Dendritic cell treated with granulocyte-macrophage colony-stimulating factor and Interleukin-4, amounts not matched to agents 40 ng/mL and 50 ng/mL, for 4 days (primary cell): ENCODE data around the gene TNFRSF21.

Source experiments
- H3K27ac Mint-ChIP-seq: one replicate; pipeline ENCODE4 v1.8.0; 2022; ENCODE audit warnings: mild to moderate bottlenecking, mixed read lengths
- H3K27me3 Mint-ChIP-seq: one replicate; pipeline ENCODE4 v1.8.0; 2022; ENCODE audit warnings: mild to moderate bottlenecking, mixed read lengths
- H3K36me3 Mint-ChIP-seq: one replicate; pipeline ENCODE4 v1.8.0; 2022; ENCODE audit warnings: low read depth, mixed read lengths
- H3K4me1 Mint-ChIP-seq: one replicate; pipeline ENCODE4 v1.8.0; 2022; ENCODE audit warnings: low read depth, mixed read lengths
- H3K4me3 Mint-ChIP-seq: one replicate; pipeline ENCODE4 v1.8.0; 2022; ENCODE audit warnings: mild to moderate bottlenecking, moderate library complexity, mixed read lengths
- H3K9me3 Mint-ChIP-seq: one replicate; pipeline ENCODE4 v1.8.0; 2022; ENCODE audit warnings: mixed read lengths
- intact Hi-C: fragments of 100-400 bp; cut with micrococcal nuclease; formaldehyde crosslinking; loops from one replicate; pipeline ENCODE4 v1.15.0; 2022

The TNFRSF21 gene

GRCh38 chr6:47247227-47247797 is 62.4 kb downstream of the TNFRSF21 start:
- Mint-ChIP-seq H3K9me3 (no peaks in the 10 kb centered on the region), H3K36me3 (no peaks in the 10 kb centered on the region), H3K4me3 (no peak overlapping the region), H3K4me1 (peaks cover 31% of the 10 kb centered on the region), H3K27ac (peak overlapping the region; percentile 78), H3K27me3 (peaks cover 6% of the 10 kb centered on the region)
- intact Hi-C loops, result no loop called here

GRCh38 chr6:47246551-47246950 is 63.2 kb downstream of the TNFRSF21 start:
- H3K27me3 Mint-ChIP-seq, result peaks cover 4% of the 10 kb centered on the region
- H3K36me3 Mint-ChIP-seq, result no peaks in the 10 kb centered on the region
- H3K4me1 Mint-ChIP-seq, result peaks cover 39% of the 10 kb centered on the region
- no peak overlapping the region for H3K4me3 Mint-ChIP-seq
- no peaks in the 10 kb centered on the region for H3K9me3 Mint-ChIP-seq
- peak overlapping the region; percentile 78 for H3K27ac Mint-ChIP-seq
- intact Hi-C loops, result no loop called here

GRCh38 chr6:47245745-47246371 is 63.8 kb downstream of the TNFRSF21 start:
- intact Hi-C loops, result no loop called here
- no peaks in the 10 kb centered on the region for H3K9me3 Mint-ChIP-seq
- H3K27ac Mint-ChIP-seq, result peak overlapping the region; percentile 41
- H3K36me3 Mint-ChIP-seq, result no peaks in the 10 kb centered on the region
- H3K27me3 Mint-ChIP-seq, result peaks cover 4% of the 10 kb centered on the region
- H3K4me1 Mint-ChIP-seq, result peaks cover 39% of the 10 kb centered on the region
- no peak overlapping the region for H3K4me3 Mint-ChIP-seq

- no peak overlapping the region for H3K4me3 Mint-ChIP-seq
- peaks cover 4% of the 10 kb centered on the region for H3K27me3 Mint-ChIP-seq
- H3K9me3 Mint-ChIP-seq, result no peaks in the 10 kb centered on the region
- H3K36me3 Mint-ChIP-seq, result no peaks in the 10 kb centered on the region
- H3K27ac Mint-ChIP-seq, result peak overlapping the region; percentile 63
- peaks cover 55% of the 10 kb centered on the region for H3K4me1 Mint-ChIP-seq
- intact Hi-C loops, result loop anchor here (5.0 kb wide), 2 partner anchors 65 to 80 kb away; partner anchors contain the start of gene TNFRSF21
These were observed 67.0 kb downstream of the TNFRSF21 start for GRCh38 chr6:47242483-47243386.

GRCh38 chr6:47241742-47242482 is 67.8 kb downstream of the TNFRSF21 start:
- Mint-ChIP-seq H3K27ac (peak overlapping the region; percentile 63), H3K4me3 (no peak overlapping the region), H3K9me3 (no peaks in the 10 kb centered on the region), H3K27me3 (peaks cover 4% of the 10 kb centered on the region), H3K4me1 (peaks cover 52% of the 10 kb centered on the region), H3K36me3 (no peaks in the 10 kb centered on the region)
- intact Hi-C loops, result loop anchor here (5.0 kb wide), 2 partner anchors 65 to 80 kb away; partner anchors contain the start of gene TNFRSF21

- Mint-ChIP-seq H3K9me3 (no peaks in the 10 kb centered on the region), H3K27ac (no peak overlapping the region), H3K4me1 (peaks cover 57% of the 10 kb centered on the region), H3K36me3 (no peaks in the 10 kb centered on the region), H3K4me3 (no peak overlapping the region), H3K27me3 (peaks cover 4% of the 10 kb centered on the region)
- intact Hi-C loops, result loop anchor here (5.0 kb wide), 2 partner anchors 67 to 78 kb away; partner anchors contain the start of gene TNFRSF21
These were observed 69.3 kb downstream of the TNFRSF21 start for GRCh38 chr6:47240277-47240890.

- Mint-ChIP-seq H3K36me3 (no peaks in the 10 kb centered on the region), H3K4me1 (peaks cover 59% of the 10 kb centered on the region), H3K27ac (peak overlapping the region; percentile 47), H3K4me3 (no peak overlapping the region), H3K9me3 (no peaks in the 10 kb centered on the region), H3K27me3 (peaks cover 6% of the 10 kb centered on the region)
- intact Hi-C loops, result loop anchor here (10.0 kb wide), 1 partner anchor 105 kb away; no protein-coding TSS in a partner anchor
These were observed 70.2 kb downstream of the TNFRSF21 start for GRCh38 chr6:47239546-47239945.

- H3K4me1 Mint-ChIP-seq, result peaks cover 58% of the 10 kb centered on the region
- H3K27me3 Mint-ChIP-seq, result peaks cover 9% of the 10 kb centered on the region
- H3K4me3 Mint-ChIP-seq, result no peak overlapping the region
- H3K9me3 Mint-ChIP-seq, result no peaks in the 10 kb centered on the region
- no peaks in the 10 kb centered on the region for H3K36me3 Mint-ChIP-seq
- no peak overlapping the region for H3K27ac Mint-ChIP-seq
- intact Hi-C loops, result loop anchor here (10.0 kb wide), 1 partner anchor 104 kb away; no protein-coding TSS in a partner anchor
These were observed 71.2 kb downstream of the TNFRSF21 start for GRCh38 chr6:47238456-47238995.

- H3K4me3 Mint-ChIP-seq, result no peak overlapping the region
- H3K27me3 Mint-ChIP-seq, result peaks cover 11% of the 10 kb centered on the region
- no peak overlapping the region for H3K27ac Mint-ChIP-seq
- intact Hi-C loops, result loop anchor here (10.0 kb wide), 1 partner anchor 102 kb away; no protein-coding TSS in a partner anchor
- H3K4me1 Mint-ChIP-seq, result peaks cover 60% of the 10 kb centered on the region
- H3K9me3 Mint-ChIP-seq, result no peaks in the 10 kb centered on the region
- no peaks in the 10 kb centered on the region for H3K36me3 Mint-ChIP-seq
These were observed 72.5 kb downstream of the TNFRSF21 start for GRCh38 chr6:47237196-47237595.

- Mint-ChIP-seq H3K27me3 (peaks cover 11% of the 10 kb centered on the region), H3K4me3 (no peak overlapping the region), H3K36me3 (no peaks in the 10 kb centered on the region), H3K4me1 (peaks cover 60% of the 10 kb centered on the region), H3K9me3 (no peaks in the 10 kb centered on the region), H3K27ac (peak overlapping the region; percentile 80)
- intact Hi-C loops, result loop anchor here (10.0 kb wide), 1 partner anchor 101 kb away; no protein-coding TSS in a partner anchor
These were observed 73.5 kb downstream of the TNFRSF21 start for GRCh38 chr6:47235964-47236760.

- intact Hi-C loops, result loop anchor here (10.0 kb wide), 1 partner anchor 101 kb away; no protein-coding TSS in a partner anchor
These were observed 74.3 kb downstream of the TNFRSF21 start for GRCh38 chr6:47235421-47235820.

GRCh38 chr6:47234266-47234933 is 75.3 kb downstream of the TNFRSF21 start:
- H3K9me3 Mint-ChIP-seq, result no peaks in the 10 kb centered on the region
- intact Hi-C loops, result loop anchor here (10.0 kb wide), 1 partner anchor 100 kb away; no protein-coding TSS in a partner anchor
- H3K27me3 Mint-ChIP-seq, result peaks cover 13% of the 10 kb centered on the region
- H3K36me3 Mint-ChIP-seq, result no peaks in the 10 kb centered on the region
- no peak overlapping the region for H3K4me3 Mint-ChIP-seq
- H3K27ac Mint-ChIP-seq, result peak overlapping the region; percentile 80
- peaks cover 66% of the 10 kb centered on the region for H3K4me1 Mint-ChIP-seq

More at GRCh38 chr6:47235421-47235820, 74.3 kb downstream of the TNFRSF21 start:
- no peak overlapping the region for H3K4me3 Mint-ChIP-seq
- peaks cover 11% of the 10 kb centered on the region for H3K27me3 Mint-ChIP-seq
- no peaks in the 10 kb centered on the region for H3K36me3 Mint-ChIP-seq
- no peaks in the 10 kb centered on the region for H3K9me3 Mint-ChIP-seq
- peaks cover 67% of the 10 kb centered on the region for H3K4me1 Mint-ChIP-seq
- peak overlapping the region; percentile 80 for H3K27ac Mint-ChIP-seq
